HCT116 (cell line): ENCODE measurements around the gene ARHGAP1. TPM values are rescaled to one million over a fixed set of nuclear protein-coding genes. Genes with fewer than 3 reads are reported as not detected.

ENCODE experiments used
- ATAC-seq: fragments of 200-7000 bp; cut with Tn5 transposase; 2 replicates; pipeline ENCODE4 v1.9.1; 2020; ENCODE audit warnings: mild to moderate bottlenecking, moderate library complexity
- BruUV-seq: library from RNA; stranded (reverse); fragments of 400-500 nt; replicated peaks from 2 replicates; lab custom pipeline; 2021; lab: Mats Ljungman, UMichigan
- CTCF ChIA-PET: fragments of 300-600 bp; sonication (Branson Sonifier 250); formaldehyde crosslinking; loops from one replicate; lab custom pipeline; 2021; ENCODE audit warnings: antibody characterized with exemption; lab: Charles Lee
- POLR2A ChIA-PET: fragments of 300-600, 350-600 bp; sonication (Branson Sonifier 250); formaldehyde crosslinking; loops from one replicate; lab custom pipeline; 2021; ENCODE audit warnings: antibody characterized with exemption; lab: Charles Lee
- RAD21 ChIA-PET, 2 experiments: fragments of 300-600 bp; sonication (Branson Sonifier 250); formaldehyde crosslinking; loops; one replicate each; lab custom pipeline; 2023; ENCODE audit warnings: low total read pairs in 2 of 2; ENCODE audit not compliant: uncharacterized antibody in 2 of 2, unreplicated experiment in 2 of 2, low non-redundant PET in 1 of 2; lab: Charles Lee
- DNase-seq: peaks from one replicate; pipeline ENCODE4 v3.0.0-alpha.2; 2010; ENCODE audit warnings: low read depth, low spot score
- H2AFZ ChIP-seq: fragments of 200-600 bp; shearing (Covaris generic), sonication (generic); 2 replicates; pipeline ENCODE4 v1.6.1; 2017; ENCODE audit warnings: low read depth, mixed run types, mixed read lengths, antibody characterized with exemption, low read length; ENCODE audit not compliant: poor library complexity, severe bottlenecking
- H3K27ac ChIP-seq: 2 replicates; pipeline ENCODE4 v1.5.1; 2012; ENCODE audit warnings: low read depth, low read length
- H3K27me3 ChIP-seq: fragments of 200-600 bp; sonication (generic); 2 replicates; pipeline ENCODE4 v1.6.1; 2016; ENCODE audit warnings: mixed run types, low read length, mixed read lengths; ENCODE audit not compliant: insufficient read depth
- H3K36me3 ChIP-seq, 2 experiments: fragments of 200-500 bp in 1 of 2; fragments of 200-600 bp in 1 of 2; sonication (Bioruptor generic) in 1 of 2; sonication (generic) in 1 of 2; 2 replicates each; pipeline versions ENCODE4 v1.5.1 to v1.6.1; 2014 to 2016; ENCODE audit warnings: low read length in 2 of 2, inconsistent platforms in 1 of 2, mixed read lengths in 1 of 2, mixed run types in 1 of 2; ENCODE audit not compliant: insufficient read depth in 2 of 2, control insufficient read depth in 1 of 2
- H3K4me1 ChIP-seq, 2 experiments: fragments of 200-600 bp in 1 of 2; sonication (generic) in 1 of 2; 2 replicates each; pipeline versions ENCODE4 v1.5.1 to v1.6.1; 2012 to 2017; ENCODE audit warnings: low read length in 2 of 2, inconsistent platforms in 1 of 2, mild to moderate bottlenecking in 1 of 2, mixed read lengths in 1 of 2, mixed run types in 1 of 2, moderate library complexity in 1 of 2; ENCODE audit not compliant: insufficient read depth in 2 of 2, control insufficient read depth in 1 of 2
- H3K4me2 ChIP-seq: fragments of 200-600 bp; sonication (generic); 2 replicates; pipeline ENCODE4 v1.6.1; 2017; ENCODE audit warnings: mixed run types, low read length, mixed read lengths
- H3K4me3 ChIP-seq, 2 experiments: fragments of 200-600 bp in 1 of 2; sonication (generic) in 1 of 2; replicated peaks in 1 of 2; 2 replicates each; pipeline ENCODE4 v1.5.1; 2011 to 2016; ENCODE audit warnings: low read length in 2 of 2, control low read depth in 1 of 2, low read depth in 1 of 2, mild to moderate bottlenecking in 1 of 2, mixed read lengths in 1 of 2, mixed run types in 1 of 2
- H3K79me2 ChIP-seq: fragments of 200-600 bp; sonication (generic); 2 replicates; pipeline ENCODE4 v1.6.1; 2017; ENCODE audit warnings: mild to moderate bottlenecking, mixed run types, low read length, moderate library complexity, mixed read lengths; ENCODE audit not compliant: insufficient read depth
- H3K9ac ChIP-seq: fragments of 200-600 bp; sonication (generic); 2 replicates; pipeline ENCODE4 v1.6.1; 2016; ENCODE audit warnings: low read length, mixed read lengths
- H3K9me2 ChIP-seq: fragments of 200-600 bp; sonication (generic), shearing (Covaris generic); 2 replicates; pipeline ENCODE4 v1.6.1; 2017; ENCODE audit warnings: mixed run types, mild to moderate bottlenecking, moderate library complexity; ENCODE audit not compliant: insufficient read depth
- H3K9me3 ChIP-seq, 2 experiments: fragments of 200-500 bp in 1 of 2; fragments of 200-600 bp in 1 of 2; sonication (Bioruptor generic) in 1 of 2; sonication (generic) in 1 of 2; 2 replicates each; pipeline ENCODE4 v1.6.1; 2014 to 2017; ENCODE audit warnings: low read length in 2 of 2, mixed read lengths in 2 of 2, inconsistent platforms in 1 of 2, low read depth in 1 of 2, mild to moderate bottlenecking in 1 of 2, mixed run types in 1 of 2, moderate library complexity in 1 of 2; ENCODE audit not compliant: control insufficient read depth in 1 of 2, insufficient read depth in 1 of 2
- H4K20me1 ChIP-seq: fragments of 200-600 bp; sonication (generic), shearing (Covaris generic); 2 replicates; pipeline ENCODE4 v1.6.1; 2017; ENCODE audit warnings: mixed run types, mild to moderate bottlenecking, moderate library complexity; ENCODE audit not compliant: insufficient read depth
- CBX3 ChIP-seq: IDR thresholded peaks from 2 replicates; pipeline ENCODE4 v1.6.1; 2012; ENCODE audit warnings: low read depth
- CEBPB ChIP-seq: IDR thresholded peaks from 2 replicates; pipeline ENCODE4 v1.6.1; 2012; ENCODE audit warnings: low read depth
- EGR1 ChIP-seq: IDR thresholded peaks from 2 replicates; pipeline ENCODE4 v1.6.1; 2012; ENCODE audit warnings: low read depth
- ELF1 ChIP-seq: IDR thresholded peaks from 2 replicates; pipeline ENCODE4 v1.6.1; 2012; ENCODE audit warnings: low read depth, borderline replicate concordance
- EZH2 ChIP-seq: fragments of 200-600 bp; sonication (generic); IDR thresholded peaks from 2 replicates; pipeline ENCODE4 v1.6.1; 2017; ENCODE audit warnings: antibody characterized with exemption, mixed run types
- EZH2phosphoT487 ChIP-seq: fragments of 200-600 bp; IDR thresholded peaks from 2 replicates; pipeline ENCODE4 v1.6.1; 2018; ENCODE audit warnings: antibody characterized with exemption, borderline replicate concordance
- FOSL1 ChIP-seq: IDR thresholded peaks from 2 replicates; pipeline ENCODE4 v1.6.1; 2012; ENCODE audit warnings: low read depth
- POLR2A ChIP-seq: IDR thresholded peaks from 2 replicates; pipeline ENCODE4 v1.7.0; 2011; ENCODE audit warnings: borderline replicate concordance; ENCODE audit not compliant: insufficient read depth, insufficient read length; ENCODE audit errors: extremely low read depth
- POLR2AphosphoS5 ChIP-seq: IDR thresholded peaks from 2 replicates; pipeline ENCODE4 v1.6.1; 2011; ENCODE audit warnings: mild to moderate bottlenecking, low read depth, low read length, moderate library complexity
- RAD21 ChIP-seq: IDR thresholded peaks from 2 replicates; pipeline ENCODE4 v1.6.1; 2012; ENCODE audit warnings: low read depth, mild to moderate bottlenecking
- SP1 ChIP-seq: IDR thresholded peaks from 2 replicates; pipeline ENCODE4 v1.6.1; 2012; ENCODE audit warnings: low read depth
- YY1 ChIP-seq: IDR thresholded peaks from 2 replicates; pipeline ENCODE4 v1.6.1; 2011; ENCODE audit warnings: low read length, low read depth, moderate library complexity, mild to moderate bottlenecking; ENCODE audit not compliant: insufficient replicate concordance; ENCODE audit errors: extremely low read depth
- ZFX ChIP-seq: fragments of 450-650 bp; IDR thresholded peaks from 2 replicates; pipeline ENCODE4 v1.6.1; 2017
- ZNF274 ChIP-seq: fragments of 200-500 bp; sonication (Bioruptor generic); IDR thresholded peaks from 2 replicates; pipeline ENCODE4 v1.6.1; 2014; ENCODE audit warnings: mild to moderate bottlenecking, low read depth, low read length, inconsistent platforms
- intact Hi-C: fragments of 100-400 bp; cut with micrococcal nuclease; formaldehyde crosslinking; loops from 2 replicates; pipeline ENCODE4 v1.10.0; 2022
- total RNA-seq: library from RNA; stranded (reverse); gene quantifications from one replicate; pipeline ENCODE4 v1.2.1, GENCODE V29; 2021; ENCODE audit not compliant: unreplicated experiment
- TF ChIP-seq, protein P1 (sequence below): IDR thresholded peaks from 2 replicates; pipeline ENCODE4 v1.6.1; 2012
- TF ChIP-seq, protein P2 (sequence below): IDR thresholded peaks from 2 replicates; pipeline ENCODE4 v1.6.1; 2012
- TF ChIP-seq, protein P3 (sequence below): IDR thresholded peaks from 2 replicates; pipeline ENCODE4 v1.6.1; 2011; ENCODE audit warnings: mild to moderate bottlenecking, low read length, moderate library complexity; ENCODE audit not compliant: insufficient replicate concordance; ENCODE audit errors: extremely low read depth
- TF ChIP-seq, protein P4 (sequence below): IDR thresholded peaks from 2 replicates; pipeline ENCODE4 v1.6.1; 2012; ENCODE audit warnings: low read depth
- TF ChIP-seq, protein P5 (sequence below), 3 experiments: fragments of 200-600 bp in 1 of 3; sonication (generic) in 1 of 3; IDR thresholded peaks in 2 of 3; conservative IDR thresholded peaks in 1 of 3; 2 replicates each; pipeline ENCODE4 v1.5.1; 2012 to 2017; ENCODE audit warnings: low read depth in 2 of 3, low read length in 2 of 3, antibody characterized with exemption in 1 of 3, borderline replicate concordance in 1 of 3, control low read depth in 1 of 3, mild to moderate bottlenecking in 1 of 3, mixed read lengths in 1 of 3, mixed run types in 1 of 3, moderate library complexity in 1 of 3; ENCODE audit not compliant: insufficient read depth in 1 of 3

ARHGAP1 gene
- total RNA-seq, 1 experiment from 2014 or later = 36.9 TPM

DNA sequence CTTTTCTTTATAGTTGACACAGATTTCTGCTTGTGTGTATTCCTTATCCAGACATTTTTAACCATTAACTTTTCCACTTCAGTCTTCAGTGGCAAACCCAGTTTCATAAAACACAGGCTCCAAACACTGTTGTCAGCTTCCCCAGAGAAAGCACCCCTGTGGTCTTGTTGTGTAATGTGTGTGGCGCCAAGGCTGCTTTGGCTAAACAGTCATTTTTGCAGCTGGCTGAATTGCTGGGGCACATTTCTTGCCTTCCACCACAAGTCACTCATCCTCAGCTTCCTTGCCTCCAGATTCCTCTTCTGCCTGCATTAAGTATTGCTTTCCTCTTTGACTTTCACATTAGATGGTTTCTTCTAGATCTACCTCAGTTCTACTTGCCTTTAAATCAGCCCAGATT is 40.5 kb downstream of the ARHGAP1 start:
- Histone ChIP-seq H3K9me3 (no peaks in the 10 kb centered on the region), H3K79me2 (no peaks in the 10 kb centered on the region), H3K27me3 (no peaks in the 10 kb centered on the region), H3K27ac (no peak overlapping the region), H3K4me2 (no peak overlapping the region), H3K4me1 (no peaks in the 10 kb centered on the region), H3K9me2 (no peaks in the 10 kb centered on the region), H4K20me1 (no peaks in the 10 kb centered on the region), H3K36me3 (peaks cover 10 to 11% of the 10 kb centered on the region in 2 experiments; a peak in 3 of 4 replicates), H3K4me3 (no peak overlapping the region), H3K9ac (no peak overlapping the region), H2AFZ (no peak overlapping the region)
- RAD21 ChIA-PET = no interaction called here
- no peak for DNase-seq
- intact Hi-C loops = no loop called here
- POLR2A ChIA-PET = no interaction called here
- ATAC-seq = no peak
- no TSS peak for BruUV-seq
- CTCF ChIA-PET = no interaction called here
- TF ChIP-seq CEBPB (no peak), POLR2A (no peak), ZFX (no peak), SP1 (no peak), EGR1 (no peak), CBX3 (no peak), EZH2 (no peak), ZNF274 (no peak), ELF1 (no peak), POLR2AphosphoS5 (no peak), EZH2phosphoT487 (no peak), FOSL1 (no peak), RAD21 (no peak), YY1 (no peak)
- TF ChIP-seq, protein P1, sequence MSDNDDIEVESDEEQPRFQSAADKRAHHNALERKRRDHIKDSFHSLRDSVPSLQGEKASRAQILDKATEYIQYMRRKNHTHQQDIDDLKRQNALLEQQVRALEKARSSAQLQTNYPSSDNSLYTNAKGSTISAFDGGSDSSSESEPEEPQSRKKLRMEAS = no peak
- TF ChIP-seq, protein P2, sequence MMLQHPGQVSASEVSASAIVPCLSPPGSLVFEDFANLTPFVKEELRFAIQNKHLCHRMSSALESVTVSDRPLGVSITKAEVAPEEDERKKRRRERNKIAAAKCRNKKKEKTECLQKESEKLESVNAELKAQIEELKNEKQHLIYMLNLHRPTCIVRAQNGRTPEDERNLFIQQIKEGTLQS = no peak
- TF ChIP-seq, protein P3, sequence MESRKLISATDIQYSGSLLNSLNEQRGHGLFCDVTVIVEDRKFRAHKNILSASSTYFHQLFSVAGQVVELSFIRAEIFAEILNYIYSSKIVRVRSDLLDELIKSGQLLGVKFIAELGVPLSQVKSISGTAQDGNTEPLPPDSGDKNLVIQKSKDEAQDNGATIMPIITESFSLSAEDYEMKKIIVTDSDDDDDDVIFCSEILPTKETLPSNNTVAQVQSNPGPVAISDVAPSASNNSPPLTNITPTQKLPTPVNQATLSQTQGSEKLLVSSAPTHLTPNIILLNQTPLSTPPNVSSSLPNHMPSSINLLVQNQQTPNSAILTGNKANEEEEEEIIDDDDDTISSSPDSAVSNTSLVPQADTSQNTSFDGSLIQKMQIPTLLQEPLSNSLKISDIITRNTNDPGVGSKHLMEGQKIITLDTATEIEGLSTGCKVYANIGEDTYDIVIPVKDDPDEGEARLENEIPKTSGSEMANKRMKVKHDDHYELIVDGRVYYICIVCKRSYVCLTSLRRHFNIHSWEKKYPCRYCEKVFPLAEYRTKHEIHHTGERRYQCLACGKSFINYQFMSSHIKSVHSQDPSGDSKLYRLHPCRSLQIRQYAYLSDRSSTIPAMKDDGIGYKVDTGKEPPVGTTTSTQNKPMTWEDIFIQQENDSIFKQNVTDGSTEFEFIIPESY = no peak
- TF ChIP-seq, protein P4, sequence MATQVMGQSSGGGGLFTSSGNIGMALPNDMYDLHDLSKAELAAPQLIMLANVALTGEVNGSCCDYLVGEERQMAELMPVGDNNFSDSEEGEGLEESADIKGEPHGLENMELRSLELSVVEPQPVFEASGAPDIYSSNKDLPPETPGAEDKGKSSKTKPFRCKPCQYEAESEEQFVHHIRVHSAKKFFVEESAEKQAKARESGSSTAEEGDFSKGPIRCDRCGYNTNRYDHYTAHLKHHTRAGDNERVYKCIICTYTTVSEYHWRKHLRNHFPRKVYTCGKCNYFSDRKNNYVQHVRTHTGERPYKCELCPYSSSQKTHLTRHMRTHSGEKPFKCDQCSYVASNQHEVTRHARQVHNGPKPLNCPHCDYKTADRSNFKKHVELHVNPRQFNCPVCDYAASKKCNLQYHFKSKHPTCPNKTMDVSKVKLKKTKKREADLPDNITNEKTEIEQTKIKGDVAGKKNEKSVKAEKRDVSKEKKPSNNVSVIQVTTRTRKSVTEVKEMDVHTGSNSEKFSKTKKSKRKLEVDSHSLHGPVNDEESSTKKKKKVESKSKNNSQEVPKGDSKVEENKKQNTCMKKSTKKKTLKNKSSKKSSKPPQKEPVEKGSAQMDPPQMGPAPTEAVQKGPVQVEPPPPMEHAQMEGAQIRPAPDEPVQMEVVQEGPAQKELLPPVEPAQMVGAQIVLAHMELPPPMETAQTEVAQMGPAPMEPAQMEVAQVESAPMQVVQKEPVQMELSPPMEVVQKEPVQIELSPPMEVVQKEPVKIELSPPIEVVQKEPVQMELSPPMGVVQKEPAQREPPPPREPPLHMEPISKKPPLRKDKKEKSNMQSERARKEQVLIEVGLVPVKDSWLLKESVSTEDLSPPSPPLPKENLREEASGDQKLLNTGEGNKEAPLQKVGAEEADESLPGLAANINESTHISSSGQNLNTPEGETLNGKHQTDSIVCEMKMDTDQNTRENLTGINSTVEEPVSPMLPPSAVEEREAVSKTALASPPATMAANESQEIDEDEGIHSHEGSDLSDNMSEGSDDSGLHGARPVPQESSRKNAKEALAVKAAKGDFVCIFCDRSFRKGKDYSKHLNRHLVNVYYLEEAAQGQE = no peak
- TF ChIP-seq, protein P5, sequence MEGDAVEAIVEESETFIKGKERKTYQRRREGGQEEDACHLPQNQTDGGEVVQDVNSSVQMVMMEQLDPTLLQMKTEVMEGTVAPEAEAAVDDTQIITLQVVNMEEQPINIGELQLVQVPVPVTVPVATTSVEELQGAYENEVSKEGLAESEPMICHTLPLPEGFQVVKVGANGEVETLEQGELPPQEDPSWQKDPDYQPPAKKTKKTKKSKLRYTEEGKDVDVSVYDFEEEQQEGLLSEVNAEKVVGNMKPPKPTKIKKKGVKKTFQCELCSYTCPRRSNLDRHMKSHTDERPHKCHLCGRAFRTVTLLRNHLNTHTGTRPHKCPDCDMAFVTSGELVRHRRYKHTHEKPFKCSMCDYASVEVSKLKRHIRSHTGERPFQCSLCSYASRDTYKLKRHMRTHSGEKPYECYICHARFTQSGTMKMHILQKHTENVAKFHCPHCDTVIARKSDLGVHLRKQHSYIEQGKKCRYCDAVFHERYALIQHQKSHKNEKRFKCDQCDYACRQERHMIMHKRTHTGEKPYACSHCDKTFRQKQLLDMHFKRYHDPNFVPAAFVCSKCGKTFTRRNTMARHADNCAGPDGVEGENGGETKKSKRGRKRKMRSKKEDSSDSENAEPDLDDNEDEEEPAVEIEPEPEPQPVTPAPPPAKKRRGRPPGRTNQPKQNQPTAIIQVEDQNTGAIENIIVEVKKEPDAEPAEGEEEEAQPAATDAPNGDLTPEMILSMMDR (IDR thresholded peaks at IDR 0.05 in 2 of 3, conservative IDR thresholded peaks at IDR 0.05 in 1 of 3; ENCODE audit: borderline replicate concordance in 1 of 3, insufficient read depth in 1 of 3, low read depth in 2 of 3, low read length in 2 of 3) = no peak
